HepG2 (cell line): ENCODE data around the gene CHD9NB. TPM values are rescaled to one million over a fixed set of nuclear protein-coding genes. Genes with fewer than 3 reads are reported as not detected.

Experiments
- CHD2 ChIP-seq: IDR thresholded peaks from 2 replicates; pipeline ENCODE4 v1.6.1; 2011; ENCODE audit warnings: low read depth, low read length, improper control_type of control experiment
- DNMT1 ChIP-seq: sonication (generic); formaldehyde crosslinking; IDR thresholded peaks from 2 replicates; pipeline ENCODE4 v1.5.1; 2020; ENCODE audit warnings: mild to moderate bottlenecking, missing genetic modification reagents
- ELF1 ChIP-seq: sonication (generic); formaldehyde crosslinking; IDR thresholded peaks from 2 replicates; pipeline ENCODE4 v1.4.0; 2020; ENCODE audit warnings: missing genetic modification reagents
- PTBP1 ChIP-seq: fragments of 200-400 bp; formaldehyde crosslinking; IDR thresholded peaks from 2 replicates; pipeline ENCODE4 v1.6.1; 2018; ENCODE audit warnings: low read length, low read depth; ENCODE audit not compliant: poor library complexity, severe bottlenecking
- SATB2 ChIP-seq: sonication (generic); formaldehyde crosslinking; IDR thresholded peaks from 2 replicates; pipeline ENCODE4 v1.5.0; 2020; ENCODE audit warnings: missing genetic modification reagents
- SNAPC4 ChIP-seq: sonication (generic); formaldehyde crosslinking; IDR thresholded peaks from 2 replicates; pipeline ENCODE4 v1.4.0; 2020; ENCODE audit warnings: mild to moderate bottlenecking, missing genetic modification reagents
- SNRNP70 ChIP-seq: fragments of 200-400 bp; formaldehyde crosslinking; IDR thresholded peaks from 2 replicates; pipeline ENCODE4 v1.6.1; 2017; ENCODE audit warnings: mild to moderate bottlenecking, low read depth, low read length, moderate library complexity
- TFDP2 ChIP-seq: sonication (generic); formaldehyde crosslinking; IDR thresholded peaks from 2 replicates; pipeline ENCODE4 v1.4.0; 2020; ENCODE audit warnings: missing genetic modification reagents
- ZNF441 ChIP-seq: sonication (generic); formaldehyde crosslinking; IDR thresholded peaks from 2 replicates; pipeline ENCODE4 v1.7.0; 2021; ENCODE audit warnings: missing genetic modification reagents, borderline replicate concordance
- ZNF460 ChIP-seq: sonication (generic); formaldehyde crosslinking; IDR thresholded peaks from 2 replicates; pipeline ENCODE4 v1.5.1; 2020; ENCODE audit warnings: missing genetic modification reagents, mild to moderate bottlenecking, borderline replicate concordance
- ZNF513 ChIP-seq: sonication (generic); formaldehyde crosslinking; conservative IDR thresholded peaks from 2 replicates; pipeline ENCODE4 v1.5.0; 2020; ENCODE audit warnings: missing genetic modification reagents
- ZNF546 ChIP-seq: sonication (generic); formaldehyde crosslinking; conservative IDR thresholded peaks from 2 replicates; pipeline ENCODE4 v1.8.1; 2023; ENCODE audit warnings: mild to moderate bottlenecking, missing genetic modification reagents
- ZNF703 ChIP-seq: sonication (generic); formaldehyde crosslinking; IDR thresholded peaks from 2 replicates; pipeline ENCODE4 v1.5.1; 2020; ENCODE audit warnings: missing genetic modification reagents, mild to moderate bottlenecking, moderate library complexity, borderline replicate concordance
- ZSCAN29 ChIP-seq: sonication (generic); formaldehyde crosslinking; conservative IDR thresholded peaks from 2 replicates; pipeline ENCODE4 v1.4.0; 2020; ENCODE audit warnings: mild to moderate bottlenecking, missing genetic modification reagents
- polyA plus RNA-seq, 8 experiments: library from polyadenylated mRNA; depleted of rRNA in 3 of 8; stranded (reverse) in 7 of 8; unstranded in 1 of 8; fragments of >200 nt; fragmentation: Illumina TruSeq in 4 of 8; extraction: Trizol in 4 of 8; gene quantifications; 2 replicates each; pipeline versions ENCODE4 v1.2.1 to v1.2.3, GENCODE V29; 2011 to 2016; ENCODE audit warnings: low read depth in 4 of 8, missing spikeins in 1 of 8, mixed read lengths in 1 of 8; ENCODE audit not compliant: insufficient read depth in 1 of 8
- total RNA-seq, 5 experiments: library from RNA; depleted of rRNA; stranded (reverse); fragments of >200 nt; fragmentation: Illumina TruSeq; extraction: Trizol; gene quantifications; 2 replicates each; pipeline ENCODE4 v1.2.3, GENCODE V29; 2016; ENCODE audit warnings: low read depth in 1 of 5

The CHD9NB gene
- total and polyA plus RNA-seq, 2 of the 13 experiments (the other 11 are each of a cell fraction or from before 2014, with no cell fraction given): 0.17 to 0.18 TPM

GRCh38 chr16:53061701-53062159 is 9.0 kb upstream of the CHD9NB start (continued):
- TF ChIP-seq ZSCAN29 (CRISPR knock-in tag) (no peak), SNAPC4 (CRISPR knock-in tag) (no peak), DNMT1 (CRISPR knock-in tag) (no peak), SNRNP70 (no peak), SATB2 (CRISPR knock-in tag) (no peak), ZNF546 (CRISPR knock-in tag) (no peak), ZNF703 (no peak), ZNF460 (CRISPR knock-in tag) (no peak), TFDP2 (CRISPR knock-in tag) (no peak), ELF1 (CRISPR knock-in tag) (no peak), ZNF513 (CRISPR knock-in tag) (no peak), PTBP1 (no peak), CHD2 (no peak), ZNF441 (CRISPR knock-in tag) (no peak)
